ENCODE results near the gene SLC2A9.

- TF ChIP-seq POLR2A (IDR thresholded peaks at IDR 0.05; ENCODE audit: low read depth) (no peak), CTCF (IDR thresholded peaks at IDR 0.05) (no peak), EP300 (IDR thresholded peaks at IDR 0.05) (no peak), POLR2AphosphoS5 (IDR thresholded peaks at IDR 0.05) (no peak)
These were observed 101.3 kb downstream of the SLC2A9 start for GRCh38 chr4:9920029-9920428.
